Neural progenitor cell (in vitro differentiated cells): ENCODE results near the gene ERCC8. TPM values are rescaled to one million over a fixed set of nuclear protein-coding genes. Genes with fewer than 3 reads are reported as not detected.
"Not testable (repeated sequence)": the region's sequence is repeated elsewhere in the genome, so short reads cannot be mapped to it uniquely, and the experiment has no call there.

ENCODE experiments used
- DNase-seq: peaks from one replicate; pipeline ENCODE4 v3.0.0-alpha.2; 2016; ENCODE audit warnings: low spot score
- H2AFZ ChIP-seq: fragments of 200-600 bp; sonication (generic); replicated peaks from 2 replicates; pipeline ENCODE4 v1.6.1; 2016; ENCODE audit warnings: antibody characterized with exemption
- H3F3A ChIP-seq: fragments of 200-600 bp; sonication (generic); 2 replicates; pipeline ENCODE4 v1.6.1; 2016; ENCODE audit warnings: antibody characterized with exemption, low read depth
- H3K27ac ChIP-seq: fragments of 200-600 bp; sonication (generic); 2 replicates; pipeline ENCODE4 v1.5.1; 2016; ENCODE audit warnings: mild to moderate bottlenecking
- H3K27me3 ChIP-seq: fragments of 200-600 bp; sonication (generic); 2 replicates; pipeline ENCODE4 v1.6.1; 2016; ENCODE audit warnings: mild to moderate bottlenecking, moderate library complexity
- H3K36me3 ChIP-seq: fragments of 200-600 bp; sonication (generic); 2 replicates; pipeline ENCODE4 v1.5.1; 2016
- H3K4me1 ChIP-seq: fragments of 200-600 bp; sonication (generic); 2 replicates; pipeline ENCODE4 v1.6.1; 2016; ENCODE audit warnings: mixed run types
- H3K4me2 ChIP-seq: fragments of 200-600 bp; sonication (generic); 2 replicates; pipeline ENCODE4 v1.6.1; 2016
- H3K4me3 ChIP-seq: fragments of 200-600 bp; sonication (generic); 2 replicates; pipeline ENCODE4 v1.5.1; 2016
- H3K79me2 ChIP-seq: fragments of 200-600 bp; sonication (generic); 2 replicates; pipeline ENCODE4 v1.6.1; 2016; ENCODE audit warnings: low read depth
- H3K9ac ChIP-seq: fragments of 200-600 bp; sonication (generic); 2 replicates; pipeline ENCODE4 v1.6.1; 2016
- H3K9me3 ChIP-seq: fragments of 200-600 bp; sonication (generic); 2 replicates; pipeline ENCODE4 v1.5.1; 2016; ENCODE audit warnings: low read depth
- H4K20me1 ChIP-seq: fragments of 200-600 bp; sonication (generic); 2 replicates; pipeline ENCODE4 v1.6.1; 2016; ENCODE audit warnings: low read depth
- H3K27ac Mint-ChIP-seq: 3 replicates; pipeline ENCODE4 v1.8.0; 2021; ENCODE audit warnings: mixed read lengths
- H3K27me3 Mint-ChIP-seq: 2 replicates; pipeline ENCODE4 v1.8.0; 2022; ENCODE audit warnings: low read depth, mild to moderate bottlenecking, inconsistent platforms, moderate library complexity, mixed read lengths; ENCODE audit not compliant: insufficient read depth
- H3K36me3 Mint-ChIP-seq: 3 replicates; pipeline ENCODE4 v1.8.0; 2021; ENCODE audit warnings: mixed read lengths
- H3K4me1 Mint-ChIP-seq: 3 replicates; pipeline ENCODE4 v1.8.0; 2021; ENCODE audit warnings: mixed read lengths
- H3K4me3 Mint-ChIP-seq: 3 replicates; pipeline ENCODE4 v1.8.0; 2021; ENCODE audit warnings: mild to moderate bottlenecking, moderate library complexity, mixed read lengths
- H3K9me3 Mint-ChIP-seq: 3 replicates; pipeline ENCODE4 v1.8.0; 2020; ENCODE audit warnings: mixed read lengths
- EZH2 ChIP-seq: fragments of 200-600 bp; sonication (generic); IDR thresholded peaks from 2 replicates; pipeline ENCODE4 v1.6.1; 2017; ENCODE audit warnings: antibody characterized with exemption, mild to moderate bottlenecking, moderate library complexity
- EZH2phosphoT487 ChIP-seq: fragments of 200-600 bp; sonication (generic); IDR thresholded peaks from 2 replicates; pipeline ENCODE4 v1.6.1; 2017; ENCODE audit warnings: antibody characterized with exemption
- total RNA-seq: library from RNA; depleted of rRNA; stranded (reverse); fragments of >200 nt; gene quantifications from 2 replicates; pipeline ENCODE4 v1.2.3, GENCODE V29; 2015; ENCODE audit warnings: low replicate concordance
- TF ChIP-seq, protein P1 (sequence below): fragments of 200-600 bp; sonication (generic); IDR thresholded peaks from 2 replicates; pipeline ENCODE4 v1.5.1; 2017; ENCODE audit warnings: antibody characterized with exemption, mild to moderate bottlenecking

ERCC8 gene
- total RNA-seq, 1 donor from 2014 or later: 48.0 TPM

DNA sequence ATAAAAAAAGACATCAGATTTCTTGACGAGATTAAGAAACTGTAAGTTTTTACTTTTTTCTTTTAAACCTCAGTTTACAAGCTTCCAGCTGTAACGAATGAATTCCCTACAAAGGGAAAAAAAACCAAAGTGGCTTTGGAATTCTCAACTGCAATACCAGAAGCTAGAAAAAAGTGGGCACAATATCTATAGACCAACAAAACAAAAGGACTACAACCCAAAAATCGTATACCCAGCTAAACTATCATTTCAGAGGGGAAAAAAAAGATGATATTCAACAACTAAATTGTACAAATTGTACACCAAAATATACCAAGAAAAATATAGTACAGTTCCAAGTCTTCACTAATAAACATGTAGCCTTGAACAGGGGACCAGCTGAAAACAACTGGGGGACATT, 74.0 kb downstream of the ERCC8 start:
- Mint-ChIP-seq H3K27ac (no peak overlapping the region), H3K27me3 (no peaks in the 10 kb centered on the region), H3K4me1 (no peaks in the 10 kb centered on the region), H3K9me3 (peaks cover 13% of the 10 kb centered on the region), H3K4me3 (no peak overlapping the region), H3K36me3 (peaks cover 6% of the 10 kb centered on the region)
- Histone ChIP-seq H3K4me3 (no peak overlapping the region), H3K9me3 (peaks cover 4% of the 10 kb centered on the region), H3K27me3 (no peaks in the 10 kb centered on the region), H2AFZ (no peak overlapping the region), H3K36me3 (no peaks in the 10 kb centered on the region), H3K4me1 (no peaks in the 10 kb centered on the region), H3K4me2 (no peak overlapping the region), H3K79me2 (no peaks in the 10 kb centered on the region), H3K27ac (no peak overlapping the region), H3K9ac (no peak overlapping the region), H4K20me1 (no peaks in the 10 kb centered on the region), H3F3A (no peaks in the 10 kb centered on the region)
- TF ChIP-seq EZH2 (no peak), EZH2phosphoT487 (no peak)
- TF ChIP-seq, protein P1, sequence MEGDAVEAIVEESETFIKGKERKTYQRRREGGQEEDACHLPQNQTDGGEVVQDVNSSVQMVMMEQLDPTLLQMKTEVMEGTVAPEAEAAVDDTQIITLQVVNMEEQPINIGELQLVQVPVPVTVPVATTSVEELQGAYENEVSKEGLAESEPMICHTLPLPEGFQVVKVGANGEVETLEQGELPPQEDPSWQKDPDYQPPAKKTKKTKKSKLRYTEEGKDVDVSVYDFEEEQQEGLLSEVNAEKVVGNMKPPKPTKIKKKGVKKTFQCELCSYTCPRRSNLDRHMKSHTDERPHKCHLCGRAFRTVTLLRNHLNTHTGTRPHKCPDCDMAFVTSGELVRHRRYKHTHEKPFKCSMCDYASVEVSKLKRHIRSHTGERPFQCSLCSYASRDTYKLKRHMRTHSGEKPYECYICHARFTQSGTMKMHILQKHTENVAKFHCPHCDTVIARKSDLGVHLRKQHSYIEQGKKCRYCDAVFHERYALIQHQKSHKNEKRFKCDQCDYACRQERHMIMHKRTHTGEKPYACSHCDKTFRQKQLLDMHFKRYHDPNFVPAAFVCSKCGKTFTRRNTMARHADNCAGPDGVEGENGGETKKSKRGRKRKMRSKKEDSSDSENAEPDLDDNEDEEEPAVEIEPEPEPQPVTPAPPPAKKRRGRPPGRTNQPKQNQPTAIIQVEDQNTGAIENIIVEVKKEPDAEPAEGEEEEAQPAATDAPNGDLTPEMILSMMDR: no peak
- DNase-seq: no peak

DNA sequence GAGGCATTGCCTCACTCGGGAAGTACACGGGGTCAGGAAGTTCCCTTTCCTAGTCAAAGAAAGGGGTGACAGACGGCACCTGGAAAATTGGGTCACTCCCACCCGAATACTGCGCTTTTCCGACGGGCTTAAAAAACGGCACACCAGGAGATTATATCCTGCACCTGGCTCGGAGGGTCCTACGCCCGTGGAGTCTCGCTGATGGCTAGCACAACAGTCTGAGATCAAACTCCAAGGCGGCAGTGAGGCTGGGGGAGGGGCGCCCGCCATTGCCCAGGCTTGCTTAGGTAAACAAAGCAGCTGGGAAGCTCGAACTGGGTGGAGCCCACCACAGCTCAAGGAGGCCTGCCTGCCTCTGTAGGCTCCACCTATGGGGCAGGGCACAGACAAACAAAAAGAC, 84.3 kb downstream of the ERCC8 start:
- not testable (repeated sequence) for H3K36me3 ChIP-seq, H3K79me2 ChIP-seq, H3K4me1 Mint-ChIP-seq, H3K27me3 ChIP-seq, H3K4me2 ChIP-seq, H3K27ac ChIP-seq, H3F3A ChIP-seq, H3K9ac ChIP-seq, DNase-seq, H3K4me1 ChIP-seq, H3K36me3 Mint-ChIP-seq, H4K20me1 ChIP-seq, H3K9me3 Mint-ChIP-seq, H3K27ac Mint-ChIP-seq, H3K27me3 Mint-ChIP-seq, H2AFZ ChIP-seq, H3K4me3 Mint-ChIP-seq, H3K9me3 ChIP-seq, H3K4me3 ChIP-seq

DNA sequence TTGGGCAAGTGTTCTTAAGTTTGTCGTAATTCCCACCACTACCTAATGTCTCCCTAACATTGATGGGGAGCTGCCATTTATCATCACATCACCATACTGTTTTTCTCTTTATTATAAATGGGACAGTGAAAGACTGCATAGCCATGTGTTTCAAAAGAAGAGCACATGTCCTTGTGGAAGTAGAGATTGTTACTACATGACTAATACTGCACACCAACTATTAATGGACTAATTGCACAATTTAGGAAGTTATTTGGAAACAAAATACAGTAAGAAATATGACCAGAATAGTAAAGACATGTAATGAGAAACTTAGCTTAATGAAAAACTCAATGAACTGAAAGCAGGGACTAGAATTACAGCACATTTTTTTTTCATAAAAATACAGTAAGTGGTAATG, 88.8 kb downstream of the ERCC8 start:
- Histone ChIP-seq H3K4me3 (no peak overlapping the region), H3F3A (peaks cover 8% of the 10 kb centered on the region), H4K20me1 (no peaks in the 10 kb centered on the region), H3K9ac (no peak overlapping the region), H3K27ac (no peak overlapping the region), H2AFZ (no peak overlapping the region), H3K36me3 (no peaks in the 10 kb centered on the region), H3K79me2 (no peaks in the 10 kb centered on the region), H3K27me3 (no peaks in the 10 kb centered on the region), H3K4me2 (no peak overlapping the region), H3K9me3 (no peaks in the 10 kb centered on the region), H3K4me1 (peaks cover 8% of the 10 kb centered on the region)
- TF ChIP-seq EZH2: no peak
- no peak for TF ChIP-seq EZH2phosphoT487
- TF ChIP-seq, protein P1: no peak
- peaks cover 2% of the 10 kb centered on the region for H3K9me3 Mint-ChIP-seq
- H3K36me3 Mint-ChIP-seq: peaks cover 2% of the 10 kb centered on the region
- no peak overlapping the region for H3K27ac Mint-ChIP-seq
- H3K4me1 Mint-ChIP-seq: no peaks in the 10 kb centered on the region
- DNase-seq: no peak
- H3K27me3 Mint-ChIP-seq: no peaks in the 10 kb centered on the region
- no peak overlapping the region for H3K4me3 Mint-ChIP-seq

DNA sequence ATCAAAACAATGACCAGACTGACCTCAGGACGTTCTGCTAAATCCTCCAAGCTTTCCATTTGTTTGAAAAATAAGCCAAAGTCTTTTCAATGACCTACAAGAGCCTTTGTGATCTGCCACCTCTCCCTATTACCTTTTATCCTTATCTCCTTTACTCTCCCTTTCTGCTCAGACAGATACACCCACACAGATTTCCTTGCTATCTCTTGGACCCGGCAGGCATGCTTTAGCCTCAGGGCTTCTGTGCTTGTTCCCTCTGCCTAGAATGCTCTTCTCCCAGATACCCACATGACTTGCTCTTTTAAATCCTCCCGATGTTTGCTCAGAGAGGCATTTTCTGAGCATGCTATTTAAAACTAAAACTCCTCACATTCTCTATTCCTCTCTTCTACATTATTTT, 91.9 kb downstream of the ERCC8 start:
- Histone ChIP-seq H3K4me2 (no peak overlapping the region), H4K20me1 (no peaks in the 10 kb centered on the region), H3K4me3 (no peak overlapping the region), H3K4me1 (peaks cover 8% of the 10 kb centered on the region), H2AFZ (peak overlapping the region; percentile 11), H3K27ac (no peak overlapping the region), H3K9me3 (no peaks in the 10 kb centered on the region), H3K27me3 (no peaks in the 10 kb centered on the region), H3K36me3 (no peaks in the 10 kb centered on the region), H3F3A (peaks cover 8% of the 10 kb centered on the region), H3K79me2 (no peaks in the 10 kb centered on the region), H3K9ac (no peak overlapping the region)
- Mint-ChIP-seq H3K27ac (no peak overlapping the region), H3K27me3 (no peaks in the 10 kb centered on the region), H3K4me3 (no peak overlapping the region), H3K4me1 (no peaks in the 10 kb centered on the region), H3K9me3 (peaks cover 2% of the 10 kb centered on the region), H3K36me3 (no peaks in the 10 kb centered on the region)
- DNase-seq: no peak
- TF ChIP-seq EZH2phosphoT487 (no peak), EZH2 (no peak)
- TF ChIP-seq, protein P1: no peak
